GM21515 (cell line): ENCODE measurements around the gene IGF2R.
"Not testable (repeated sequence)": the region's sequence is repeated elsewhere in the genome, so short reads cannot be mapped to it uniquely, and the experiment has no call there.

Experiments
- ATAC-seq: cut with Tn5 transposase; IDR thresholded peaks from one replicate; pipeline ENCODE4 v1.9.1; 2021; ENCODE audit not compliant: unreplicated experiment

IGF2R gene

GRCh38 chr6:160135907-160136655 lies 167.2 kb downstream of the IGF2R start:
- ATAC-seq: no peak

- ATAC-seq: no peak
Measured at GRCh38 chr6:160137130-160137988, 168.5 kb downstream of the IGF2R start.

- ATAC-seq: peak; percentile 63
Measured at GRCh38 chr6:160137989-160138835, 169.3 kb downstream of the IGF2R start.

GRCh38 chr6:160138839-160139419 lies 170.0 kb downstream of the IGF2R start:
- no peak for ATAC-seq

GRCh38 chr6:160139420-160139851 lies 170.6 kb downstream of the IGF2R start:
- no peak for ATAC-seq

GRCh38 chr6:160140493-160140892 lies 171.6 kb downstream of the IGF2R start:
- not testable (repeated sequence) for ATAC-seq

- no peak for ATAC-seq
Measured at GRCh38 chr6:160141001-160141726, 172.3 kb downstream of the IGF2R start.

- ATAC-seq: no peak
Measured at GRCh38 chr6:160142115-160142715, 173.3 kb downstream of the IGF2R start.

- no peak for ATAC-seq
Measured at GRCh38 chr6:160146454-160147145, 177.7 kb downstream of the IGF2R start.

- no peak for ATAC-seq
Measured at GRCh38 chr6:160147146-160147536, 178.3 kb downstream of the IGF2R start.

- ATAC-seq: no peak
Measured at GRCh38 chr6:160154471-160154870, 185.6 kb downstream of the IGF2R start.

GRCh38 chr6:160156842-160157241 lies 188.0 kb downstream of the IGF2R start:
- no peak for ATAC-seq

GRCh38 chr6:160160450-160160849 lies 191.6 kb downstream of the IGF2R start:
- ATAC-seq: no peak
